Upper lobe of left lung (tissue), 4 donors: ENCODE measurements around the gene FBXW8.

ENCODE experiments used
- EP300 ChIP-seq, 4 donors: sonication (generic); formaldehyde crosslinking; IDR thresholded peaks; one replicate each; pipeline ENCODE4 v1.5.1; 2017; ENCODE audit warnings: antibody characterized with exemption in 4 of 4, control low read depth in 2 of 4
- POLR2A ChIP-seq, 4 donors: fragments of 450-650 bp; IDR thresholded peaks; one replicate each; pipeline ENCODE4 v1.5.1; 2016 to 2017; ENCODE audit warnings: antibody characterized with exemption in 4 of 4, mild to moderate bottlenecking in 2 of 4
- POLR2AphosphoS5 ChIP-seq, 2 donors: sonication (generic); formaldehyde crosslinking; IDR thresholded peaks; one replicate each; pipeline ENCODE4 v1.5.1; 2017; ENCODE audit warnings: antibody characterized with exemption in 2 of 2
- TF ChIP-seq, protein P1 (sequence below), 6 experiments: fragments of 450-650 bp in 4 of 6; fragments of 200-600 bp in 2 of 6; sonication (generic) in 2 of 6; IDR thresholded peaks; one replicate each; pipeline ENCODE4 v1.5.1; 2016 to 2019; ENCODE audit warnings: antibody characterized with exemption in 6 of 6

DNA sequence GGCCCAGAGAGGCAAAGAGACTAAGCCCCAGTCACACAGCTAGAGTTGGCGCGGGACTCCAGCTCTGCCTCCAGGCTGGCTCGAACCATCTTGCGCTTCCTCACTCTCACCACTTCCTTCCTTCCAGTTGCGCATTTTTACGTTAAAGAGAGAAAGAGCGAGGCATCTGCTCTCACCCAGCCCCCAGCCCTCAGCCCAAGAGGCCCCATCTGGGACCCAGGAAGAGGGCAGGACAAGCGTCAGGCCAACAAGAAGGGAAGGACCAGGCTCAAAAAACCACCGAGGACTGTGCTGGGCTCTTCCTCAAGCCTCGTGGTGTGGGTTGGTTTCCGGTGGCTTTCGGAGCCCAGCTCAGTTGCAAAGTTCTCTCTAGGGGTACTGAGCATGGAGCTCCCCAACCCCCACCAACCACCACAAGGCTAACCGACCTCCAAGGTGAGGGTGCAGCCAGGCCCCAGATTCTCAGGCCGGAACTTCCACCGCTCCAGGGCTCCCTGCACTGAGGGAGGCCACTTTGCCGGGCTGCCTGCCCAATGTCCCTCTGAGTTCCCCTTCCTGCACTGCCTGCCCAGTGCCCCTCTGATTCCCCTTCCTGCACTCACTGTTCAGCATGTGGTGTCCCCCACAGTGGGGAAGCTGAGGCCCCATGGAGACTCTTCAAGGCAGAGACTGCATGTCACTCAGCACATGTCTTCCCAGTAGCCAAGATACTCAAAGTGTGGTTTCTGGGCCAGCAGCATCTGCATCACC lies 152.6 kb downstream of the FBXW8 start:
- no peak for TF ChIP-seq POLR2A (IDR thresholded peaks at IDR 0.05)
- no peak for TF ChIP-seq POLR2AphosphoS5 (IDR thresholded peaks at IDR 0.05)
- TF ChIP-seq, protein P1, sequence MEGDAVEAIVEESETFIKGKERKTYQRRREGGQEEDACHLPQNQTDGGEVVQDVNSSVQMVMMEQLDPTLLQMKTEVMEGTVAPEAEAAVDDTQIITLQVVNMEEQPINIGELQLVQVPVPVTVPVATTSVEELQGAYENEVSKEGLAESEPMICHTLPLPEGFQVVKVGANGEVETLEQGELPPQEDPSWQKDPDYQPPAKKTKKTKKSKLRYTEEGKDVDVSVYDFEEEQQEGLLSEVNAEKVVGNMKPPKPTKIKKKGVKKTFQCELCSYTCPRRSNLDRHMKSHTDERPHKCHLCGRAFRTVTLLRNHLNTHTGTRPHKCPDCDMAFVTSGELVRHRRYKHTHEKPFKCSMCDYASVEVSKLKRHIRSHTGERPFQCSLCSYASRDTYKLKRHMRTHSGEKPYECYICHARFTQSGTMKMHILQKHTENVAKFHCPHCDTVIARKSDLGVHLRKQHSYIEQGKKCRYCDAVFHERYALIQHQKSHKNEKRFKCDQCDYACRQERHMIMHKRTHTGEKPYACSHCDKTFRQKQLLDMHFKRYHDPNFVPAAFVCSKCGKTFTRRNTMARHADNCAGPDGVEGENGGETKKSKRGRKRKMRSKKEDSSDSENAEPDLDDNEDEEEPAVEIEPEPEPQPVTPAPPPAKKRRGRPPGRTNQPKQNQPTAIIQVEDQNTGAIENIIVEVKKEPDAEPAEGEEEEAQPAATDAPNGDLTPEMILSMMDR (IDR thresholded peaks at IDR 0.05), result no peak
- no peak for TF ChIP-seq EP300 (IDR thresholded peaks at IDR 0.05)
